GM15510 (cell line): ENCODE data around the gene BATF3.

ENCODE experiments used
- POLR2A ChIP-seq: IDR thresholded peaks from 3 replicates; pipeline ENCODE4 v1.6.1; 2011; ENCODE audit warnings: borderline replicate concordance; ENCODE audit not compliant: insufficient read length; ENCODE audit errors: extremely low read depth

Gene BATF3

GRCh38 chr1:212666116-212666775 is 33.4 kb downstream of the BATF3 start:
- TF ChIP-seq POLR2A: no peak

- no peak for TF ChIP-seq POLR2A
These were observed 34.2 kb downstream of the BATF3 start for GRCh38 chr1:212665241-212666115.

GRCh38 chr1:212664409-212665199 is 35.0 kb downstream of the BATF3 start:
- TF ChIP-seq POLR2A: no peak

GRCh38 chr1:212656730-212657129 is 42.9 kb downstream of the BATF3 start:
- no peak for TF ChIP-seq POLR2A

GRCh38 chr1:212655668-212656440 is 43.8 kb downstream of the BATF3 start:
- no peak for TF ChIP-seq POLR2A

- no peak for TF ChIP-seq POLR2A
These were observed 47.0 kb downstream of the BATF3 start for GRCh38 chr1:212652609-212653008.

GRCh38 chr1:212651977-212652376 is 47.7 kb downstream of the BATF3 start:
- TF ChIP-seq POLR2A: no peak

- TF ChIP-seq POLR2A: no peak
These were observed 48.1 kb downstream of the BATF3 start for GRCh38 chr1:212651521-212651920.

- TF ChIP-seq POLR2A: no peak
These were observed 49.4 kb downstream of the BATF3 start for GRCh38 chr1:212650228-212650627.

- no peak for TF ChIP-seq POLR2A
These were observed 50.6 kb downstream of the BATF3 start for GRCh38 chr1:212649020-212649419.

- no peak for TF ChIP-seq POLR2A
These were observed 51.2 kb downstream of the BATF3 start for GRCh38 chr1:212648431-212648830.

GRCh38 chr1:212647004-212647403 is 52.6 kb downstream of the BATF3 start:
- no peak for TF ChIP-seq POLR2A

- TF ChIP-seq POLR2A: no peak
These were observed 53.1 kb downstream of the BATF3 start for GRCh38 chr1:212646588-212646987.

- TF ChIP-seq POLR2A: no peak
These were observed 53.8 kb downstream of the BATF3 start for GRCh38 chr1:212645546-212646543.
